Mesothelial cell of epicardium (in vitro differentiated cells): ENCODE results near the gene NYNRIN. TPM values are rescaled to one million over a fixed set of nuclear protein-coding genes. Genes with fewer than 3 reads are reported as not detected.

Experiments
- DNase-seq, 2 experiments: peaks; one replicate each; pipeline ENCODE4 v3.0.0; 2021; ENCODE audit warnings: low spot score in 2 of 2; ENCODE audit not compliant: unreplicated experiment in 2 of 2
- H3K27ac Mint-ChIP-seq: 2 replicates; pipeline ENCODE4 v1.8.0; 2021; ENCODE audit warnings: mixed read lengths
- H3K27me3 Mint-ChIP-seq: 2 replicates; pipeline ENCODE4 v1.8.0; 2021; ENCODE audit warnings: low read depth, mixed read lengths
- H3K36me3 Mint-ChIP-seq: 2 replicates; pipeline ENCODE4 v1.8.0; 2021; ENCODE audit warnings: mixed read lengths
- H3K4me1 Mint-ChIP-seq: 2 replicates; pipeline ENCODE4 v1.8.0; 2021; ENCODE audit warnings: mixed read lengths
- H3K4me3 Mint-ChIP-seq: 2 replicates; pipeline ENCODE4 v1.8.0; 2021; ENCODE audit warnings: mild to moderate bottlenecking, moderate library complexity, mixed read lengths
- H3K9me3 Mint-ChIP-seq: 2 replicates; pipeline ENCODE4 v1.8.0; 2021; ENCODE audit warnings: mixed read lengths
- total RNA-seq: library from RNA; stranded (reverse); gene quantifications from 3 replicates; pipeline ENCODE4 v1.2.1, GENCODE V29; 2021
- TF ChIP-seq, protein P1 (sequence below): fragments of 200-600 bp; sonication (generic); IDR thresholded peaks from one replicate; pipeline ENCODE4 v1.5.0; 2021; ENCODE audit warnings: antibody characterized with exemption; ENCODE audit not compliant: unreplicated experiment

The NYNRIN gene
- total RNA-seq, 1 donor from 2014 or later = 173 TPM

DNA sequence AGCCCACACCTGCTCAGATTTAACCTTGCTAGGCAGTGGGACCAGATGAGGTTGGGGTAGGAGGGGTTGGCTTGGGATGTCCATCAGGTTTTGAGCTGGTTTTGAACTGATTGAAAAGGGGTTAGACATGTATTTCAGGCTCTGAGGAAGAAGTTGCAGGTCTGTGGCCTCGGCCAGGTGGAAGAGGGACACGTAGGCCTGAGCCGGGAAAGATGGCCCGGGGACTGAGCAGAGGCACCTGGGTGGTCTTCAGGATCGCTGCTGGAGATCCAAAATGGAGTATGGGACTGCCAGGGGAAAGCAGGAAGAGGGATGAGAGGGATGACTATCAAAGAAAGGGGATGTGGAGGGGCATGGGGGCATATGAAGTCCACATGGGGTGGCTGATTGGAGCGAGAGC lies 7.6 kb downstream of the NYNRIN start:
- Mint-ChIP-seq H3K27ac (no peak overlapping the region), H3K4me1 (peaks cover 39% of the 10 kb centered on the region), H3K27me3 (no peaks in the 10 kb centered on the region), H3K4me3 (no peak overlapping the region), H3K9me3 (no peaks in the 10 kb centered on the region), H3K36me3 (peaks cover 17% of the 10 kb centered on the region)
- no peak for DNase-seq
- TF ChIP-seq, protein P1, sequence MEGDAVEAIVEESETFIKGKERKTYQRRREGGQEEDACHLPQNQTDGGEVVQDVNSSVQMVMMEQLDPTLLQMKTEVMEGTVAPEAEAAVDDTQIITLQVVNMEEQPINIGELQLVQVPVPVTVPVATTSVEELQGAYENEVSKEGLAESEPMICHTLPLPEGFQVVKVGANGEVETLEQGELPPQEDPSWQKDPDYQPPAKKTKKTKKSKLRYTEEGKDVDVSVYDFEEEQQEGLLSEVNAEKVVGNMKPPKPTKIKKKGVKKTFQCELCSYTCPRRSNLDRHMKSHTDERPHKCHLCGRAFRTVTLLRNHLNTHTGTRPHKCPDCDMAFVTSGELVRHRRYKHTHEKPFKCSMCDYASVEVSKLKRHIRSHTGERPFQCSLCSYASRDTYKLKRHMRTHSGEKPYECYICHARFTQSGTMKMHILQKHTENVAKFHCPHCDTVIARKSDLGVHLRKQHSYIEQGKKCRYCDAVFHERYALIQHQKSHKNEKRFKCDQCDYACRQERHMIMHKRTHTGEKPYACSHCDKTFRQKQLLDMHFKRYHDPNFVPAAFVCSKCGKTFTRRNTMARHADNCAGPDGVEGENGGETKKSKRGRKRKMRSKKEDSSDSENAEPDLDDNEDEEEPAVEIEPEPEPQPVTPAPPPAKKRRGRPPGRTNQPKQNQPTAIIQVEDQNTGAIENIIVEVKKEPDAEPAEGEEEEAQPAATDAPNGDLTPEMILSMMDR = no peak

DNA sequence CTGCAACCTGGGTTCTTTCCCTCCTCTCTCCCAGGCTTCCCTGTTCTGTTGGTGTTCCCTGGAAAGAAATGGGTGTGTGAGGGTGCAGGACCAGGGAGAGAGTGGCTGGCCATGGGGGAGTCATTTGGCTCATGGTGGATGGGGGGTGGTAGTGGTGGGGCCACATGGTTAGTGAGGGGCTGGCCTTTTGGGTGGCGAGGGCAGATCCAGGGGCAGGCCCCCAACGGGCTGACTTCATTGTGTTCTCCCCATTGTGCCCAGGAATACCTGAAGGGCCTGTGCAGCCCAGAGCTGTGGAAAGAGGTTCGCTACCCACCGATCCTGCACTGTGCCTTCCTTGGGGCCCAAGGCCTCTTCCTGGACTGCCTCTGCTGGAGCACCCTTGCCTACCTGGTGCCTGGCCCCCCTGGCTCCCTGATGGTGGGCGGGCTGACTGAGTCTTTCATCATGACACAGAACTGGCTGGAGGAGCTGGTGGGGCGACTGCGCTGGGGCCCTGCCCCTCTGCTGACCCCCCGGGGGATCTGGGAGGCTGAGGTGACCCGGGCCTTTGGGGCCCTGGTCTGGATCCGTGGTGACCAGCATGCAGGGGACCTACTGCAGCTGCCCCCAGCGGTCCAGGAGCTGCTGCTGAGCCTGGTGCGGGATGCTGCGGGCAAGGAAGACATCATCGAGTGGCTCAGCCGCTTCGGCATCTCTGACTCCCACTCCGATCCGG lies 9.0 kb downstream of the NYNRIN start:
- no peaks in the 10 kb centered on the region for H3K9me3 Mint-ChIP-seq
- no peak for DNase-seq
- H3K4me3 Mint-ChIP-seq = no peak overlapping the region
- no peaks in the 10 kb centered on the region for H3K27me3 Mint-ChIP-seq
- peaks cover 27% of the 10 kb centered on the region for H3K4me1 Mint-ChIP-seq
- peaks cover 28% of the 10 kb centered on the region for H3K36me3 Mint-ChIP-seq
- TF ChIP-seq, protein P1 = no peak
- H3K27ac Mint-ChIP-seq = no peak overlapping the region

DNA sequence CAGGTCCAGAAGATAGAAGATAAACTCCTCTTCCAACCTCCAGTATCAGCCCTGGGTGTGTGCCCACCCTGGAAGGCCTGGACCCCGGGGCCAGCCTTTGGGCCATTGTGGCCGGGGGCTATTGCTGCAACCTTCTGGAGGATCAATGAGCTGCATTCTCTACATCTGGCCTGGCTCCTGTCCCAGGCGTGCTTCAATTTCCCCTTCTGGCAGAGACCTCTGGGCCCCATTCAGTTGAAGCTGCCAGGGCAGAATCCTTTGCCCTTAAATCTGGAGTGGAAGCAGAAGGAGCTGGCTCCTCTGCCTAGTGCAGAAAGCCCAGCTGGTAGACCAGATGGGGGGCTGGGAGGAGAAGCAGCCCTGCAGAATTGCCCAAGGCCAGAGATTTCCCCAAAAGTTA lies 10.0 kb downstream of the NYNRIN start:
- Mint-ChIP-seq H3K4me1 (peaks cover 17% of the 10 kb centered on the region), H3K9me3 (no peaks in the 10 kb centered on the region), H3K27ac (no peak overlapping the region), H3K36me3 (peaks cover 34% of the 10 kb centered on the region), H3K27me3 (no peaks in the 10 kb centered on the region), H3K4me3 (no peak overlapping the region)
- TF ChIP-seq, protein P1 = no peak
- no peak for DNase-seq

DNA sequence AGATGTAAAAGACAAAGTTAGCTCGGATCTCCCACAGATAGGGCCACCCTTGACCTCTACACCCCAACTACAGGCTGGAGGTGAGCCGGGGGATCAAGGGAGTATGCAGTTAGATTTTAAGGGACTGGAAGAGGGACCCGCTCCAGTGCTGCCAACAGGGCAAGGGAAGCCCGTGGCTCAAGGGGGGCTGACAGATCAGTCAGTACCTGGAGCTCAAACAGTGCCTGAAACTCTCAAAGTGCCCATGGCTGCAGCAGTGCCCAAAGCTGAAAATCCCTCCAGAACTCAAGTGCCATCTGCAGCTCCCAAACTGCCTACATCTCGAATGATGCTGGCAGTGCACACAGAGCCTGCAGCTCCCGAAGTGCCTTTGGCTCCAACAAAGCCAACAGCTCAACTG lies 10.4 kb downstream of the NYNRIN start:
- TF ChIP-seq, protein P1 = no peak
- H3K4me3 Mint-ChIP-seq = no peak overlapping the region
- H3K4me1 Mint-ChIP-seq = peaks cover 13% of the 10 kb centered on the region
- H3K36me3 Mint-ChIP-seq = peaks cover 39% of the 10 kb centered on the region
- DNase-seq = no peak
- no peak overlapping the region for H3K27ac Mint-ChIP-seq
- no peaks in the 10 kb centered on the region for H3K27me3 Mint-ChIP-seq
- no peaks in the 10 kb centered on the region for H3K9me3 Mint-ChIP-seq

DNA sequence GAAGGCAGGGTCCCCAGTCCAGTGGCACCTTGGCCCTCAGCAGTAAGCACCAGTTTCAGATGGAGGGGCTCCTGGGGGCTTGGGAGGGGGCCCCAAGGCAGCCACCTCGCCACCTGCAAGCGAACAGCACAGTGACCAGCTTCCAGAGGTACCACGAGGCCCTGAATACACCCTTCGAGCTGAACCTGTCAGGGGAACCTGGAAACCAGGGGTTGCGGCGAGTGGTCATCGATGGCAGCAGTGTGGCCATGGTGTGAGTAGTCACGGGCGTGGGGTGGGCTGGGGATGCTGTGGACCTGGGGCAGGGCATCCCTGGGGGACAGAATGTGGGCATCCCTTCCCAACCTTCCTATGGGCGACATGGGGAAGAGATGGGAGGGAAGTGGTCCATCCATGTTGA lies 11.2 kb downstream of the NYNRIN start:
- Mint-ChIP-seq H3K9me3 (no peaks in the 10 kb centered on the region), H3K4me1 (peaks cover 6% of the 10 kb centered on the region), H3K36me3 (peaks cover 39% of the 10 kb centered on the region), H3K4me3 (no peak overlapping the region), H3K27me3 (no peaks in the 10 kb centered on the region), H3K27ac (no peak overlapping the region)
- DNase-seq = no peak
- TF ChIP-seq, protein P1 = no peak
